ENCODE results near the gene CD163.
"Not testable (repeated sequence)": the region's sequence is repeated elsewhere in the genome, so short reads cannot be mapped to it uniquely, and the experiment has no call there.

CD163 gene

GRCh38 chr12:7509793-7510470, 6.4 kb upstream of the CD163 start:
- H3K79me1 ChIP-seq (ENCODE audit: low read length); H2AK5ac ChIP-seq (ENCODE audit: low read length); H3K4me1 ChIP-seq (ENCODE audit: control insufficient read depth, low read depth, low read length); H4K8ac ChIP-seq (ENCODE audit: low read depth, low read length); H2BK5ac ChIP-seq (ENCODE audit: low read length); H4K5ac ChIP-seq (ENCODE audit: low read length); H3K36me3 ChIP-seq (ENCODE audit: control insufficient read depth, insufficient read depth, low read length); H3K27ac ChIP-seq (ENCODE audit: low read depth, low read length); DNase-seq; H3K79me2 ChIP-seq (ENCODE audit: control insufficient read depth, insufficient read depth, low read length); H2BK15ac ChIP-seq (replicated peaks; ENCODE audit: low read depth); H3K4ac ChIP-seq (ENCODE audit: low read depth, low read length); H3K9ac ChIP-seq (ENCODE audit: low read length); H3K18ac ChIP-seq (ENCODE audit: low read length); H3K4me2 ChIP-seq (ENCODE audit: low read length); H3K23ac ChIP-seq (ENCODE audit: low read length); H2BK120ac ChIP-seq (ENCODE audit: low read depth, low read length); H3K4me3 ChIP-seq (ENCODE audit: low read length); H3K27me3 ChIP-seq (ENCODE audit: insufficient read depth, low read length, poor library complexity); H3K56ac ChIP-seq (ENCODE audit: low read length): not testable (repeated sequence)
- WGBS (ENCODE audit: extremely low coverage, insufficient coverage, low lambda C conversion rate) = no CpG with 5 or more reads among the region's 14 CpGs

GRCh38 chr12:7502612-7503011, 965 bp downstream of the CD163 start:
- no peak overlapping the region for H2AK5ac ChIP-seq (ENCODE audit: low read length)
- DNase-seq = no peak
- H3K36me3 ChIP-seq (ENCODE audit: control insufficient read depth, insufficient read depth, low read length) = no peaks in the 10 kb centered on the region
- no peak overlapping the region for H3K4me2 ChIP-seq (ENCODE audit: low read length)
- H3K4ac ChIP-seq (ENCODE audit: low read depth, low read length) = no peak overlapping the region
- H3K79me1 ChIP-seq (ENCODE audit: low read length) = no peaks in the 10 kb centered on the region
- H3K79me2 ChIP-seq (ENCODE audit: control insufficient read depth, insufficient read depth, low read length) = no peaks in the 10 kb centered on the region
- no CpG with 5 or more reads among the region's 3 CpGs for WGBS (ENCODE audit: extremely low coverage, insufficient coverage, low lambda C conversion rate)
- H3K4me1 ChIP-seq (ENCODE audit: control insufficient read depth, low read depth, low read length) = no peaks in the 10 kb centered on the region
- H3K56ac ChIP-seq (ENCODE audit: low read length) = no peak overlapping the region
- no peak overlapping the region for H3K4me3 ChIP-seq (ENCODE audit: low read length)
- no peak overlapping the region for H2BK120ac ChIP-seq (ENCODE audit: low read depth, low read length)
- H3K23ac ChIP-seq (ENCODE audit: low read length) = no peak overlapping the region
- H3K27me3 ChIP-seq (ENCODE audit: insufficient read depth, low read length, poor library complexity) = no peaks in the 10 kb centered on the region
- H3K27ac ChIP-seq (ENCODE audit: low read depth, low read length) = no peak overlapping the region
- no peak overlapping the region for H3K9ac ChIP-seq (ENCODE audit: low read length)
- H4K5ac ChIP-seq (ENCODE audit: low read length) = no peak overlapping the region
- H3K18ac ChIP-seq (ENCODE audit: low read length) = no peak overlapping the region
- H2BK15ac ChIP-seq (replicated peaks; ENCODE audit: low read depth) = no peak overlapping the region
- no peak overlapping the region for H4K8ac ChIP-seq (ENCODE audit: low read depth, low read length)
- H2BK5ac ChIP-seq (ENCODE audit: low read length) = no peak overlapping the region

- Histone ChIP-seq H3K4me2 (ENCODE audit: low read length) (no peak overlapping the region), H3K79me1 (ENCODE audit: low read length) (no peaks in the 10 kb centered on the region), H4K5ac (ENCODE audit: low read length) (no peak overlapping the region), H3K4me3 (ENCODE audit: low read length) (no peak overlapping the region), H3K27ac (ENCODE audit: low read depth, low read length) (no peak overlapping the region), H3K4ac (ENCODE audit: low read depth, low read length) (no peak overlapping the region), H2BK15ac (replicated peaks; ENCODE audit: low read depth) (no peak overlapping the region), H2BK5ac (ENCODE audit: low read length) (no peak overlapping the region), H3K56ac (ENCODE audit: low read length) (no peak overlapping the region), H3K36me3 (ENCODE audit: control insufficient read depth, insufficient read depth, low read length) (no peaks in the 10 kb centered on the region), H2AK5ac (ENCODE audit: low read length) (no peak overlapping the region), H3K9ac (ENCODE audit: low read length) (no peak overlapping the region), H3K27me3 (ENCODE audit: insufficient read depth, low read length, poor library complexity) (no peaks in the 10 kb centered on the region), H3K79me2 (ENCODE audit: control insufficient read depth, insufficient read depth, low read length) (no peaks in the 10 kb centered on the region), H2BK120ac (ENCODE audit: low read depth, low read length) (no peak overlapping the region), H3K4me1 (ENCODE audit: control insufficient read depth, low read depth, low read length) (no peaks in the 10 kb centered on the region), H3K18ac (ENCODE audit: low read length) (no peak overlapping the region), H3K23ac (ENCODE audit: low read length) (no peak overlapping the region), H4K8ac (ENCODE audit: low read depth, low read length) (no peak overlapping the region)
- no peak for DNase-seq
- no CpG with 5 or more reads among the region's 6 CpGs for WGBS (ENCODE audit: extremely low coverage, insufficient coverage, low lambda C conversion rate)
Observed at GRCh38 chr12:7501031-7501588, 2.5 kb downstream of the CD163 start.

GRCh38 chr12:7499636-7500035, 3.9 kb downstream of the CD163 start:
- Histone ChIP-seq H3K4me2 (ENCODE audit: low read length) (no peak overlapping the region), H3K4me1 (ENCODE audit: control insufficient read depth, low read depth, low read length) (no peaks in the 10 kb centered on the region)

GRCh38 chr12:7498809-7499208, 4.8 kb downstream of the CD163 start:
- H3K27me3 ChIP-seq (ENCODE audit: insufficient read depth, low read length, poor library complexity) = no peaks in the 10 kb centered on the region
- H2BK120ac ChIP-seq (ENCODE audit: low read depth, low read length) = no peak overlapping the region
- H4K8ac ChIP-seq (ENCODE audit: low read depth, low read length) = no peak overlapping the region
- no peak overlapping the region for H2BK15ac ChIP-seq (replicated peaks; ENCODE audit: low read depth)
- H3K27ac ChIP-seq (ENCODE audit: low read depth, low read length) = no peak overlapping the region
- H3K9ac ChIP-seq (ENCODE audit: low read length) = no peak overlapping the region
- H3K23ac ChIP-seq (ENCODE audit: low read length) = no peak overlapping the region
- peak; percentile 35 for DNase-seq
- no peak overlapping the region for H3K4ac ChIP-seq (ENCODE audit: low read depth, low read length)
- no peaks in the 10 kb centered on the region for H3K36me3 ChIP-seq (ENCODE audit: control insufficient read depth, insufficient read depth, low read length)
- no peak overlapping the region for H3K4me3 ChIP-seq (ENCODE audit: low read length)
- no peak overlapping the region for H3K56ac ChIP-seq (ENCODE audit: low read length)
- H2BK5ac ChIP-seq (ENCODE audit: low read length) = no peak overlapping the region
- H3K79me2 ChIP-seq (ENCODE audit: control insufficient read depth, insufficient read depth, low read length) = no peaks in the 10 kb centered on the region
- no peaks in the 10 kb centered on the region for H3K79me1 ChIP-seq (ENCODE audit: low read length)
- H4K5ac ChIP-seq (ENCODE audit: low read length) = no peak overlapping the region
- H3K4me1 ChIP-seq (ENCODE audit: control insufficient read depth, low read depth, low read length) = no peaks in the 10 kb centered on the region
- H3K18ac ChIP-seq (ENCODE audit: low read length) = no peak overlapping the region
- H3K4me2 ChIP-seq (ENCODE audit: low read length) = no peak overlapping the region
- no peak overlapping the region for H2AK5ac ChIP-seq (ENCODE audit: low read length)
- no CpG with 5 or more reads among the region's 4 CpGs for WGBS (ENCODE audit: extremely low coverage, insufficient coverage, low lambda C conversion rate)

More at GRCh38 chr12:7499636-7500035, 3.9 kb downstream of the CD163 start:
- Histone ChIP-seq H3K27ac (ENCODE audit: low read depth, low read length) (no peak overlapping the region), H3K18ac (ENCODE audit: low read length) (no peak overlapping the region), H3K79me1 (ENCODE audit: low read length) (no peaks in the 10 kb centered on the region), H3K4ac (ENCODE audit: low read depth, low read length) (no peak overlapping the region), H3K27me3 (ENCODE audit: insufficient read depth, low read length, poor library complexity) (no peaks in the 10 kb centered on the region), H4K5ac (ENCODE audit: low read length) (no peak overlapping the region), H2BK120ac (ENCODE audit: low read depth, low read length) (no peak overlapping the region), H2BK15ac (replicated peaks; ENCODE audit: low read depth) (no peak overlapping the region), H2BK5ac (ENCODE audit: low read length) (no peak overlapping the region), H3K36me3 (ENCODE audit: control insufficient read depth, insufficient read depth, low read length) (no peaks in the 10 kb centered on the region), H2AK5ac (ENCODE audit: low read length) (no peak overlapping the region), H4K8ac (ENCODE audit: low read depth, low read length) (no peak overlapping the region), H3K23ac (ENCODE audit: low read length) (no peak overlapping the region), H3K79me2 (ENCODE audit: control insufficient read depth, insufficient read depth, low read length) (no peaks in the 10 kb centered on the region), H3K4me3 (ENCODE audit: low read length) (no peak overlapping the region), H3K9ac (ENCODE audit: low read length) (no peak overlapping the region), H3K56ac (ENCODE audit: low read length) (no peak overlapping the region)
- no CpG with 5 or more reads among the region's 1 CpG for WGBS (ENCODE audit: extremely low coverage, insufficient coverage, low lambda C conversion rate)
- DNase-seq = no peak

- H3K79me2 ChIP-seq (ENCODE audit: control insufficient read depth, insufficient read depth, low read length) = no peaks in the 10 kb centered on the region
- no peak overlapping the region for H3K18ac ChIP-seq (ENCODE audit: low read length)
- no peak overlapping the region for H3K27ac ChIP-seq (ENCODE audit: low read depth, low read length)
- DNase-seq = no peak
- H3K56ac ChIP-seq (ENCODE audit: low read length) = no peak overlapping the region
- no peak overlapping the region for H4K5ac ChIP-seq (ENCODE audit: low read length)
- no peak overlapping the region for H3K9ac ChIP-seq (ENCODE audit: low read length)
- H3K4me1 ChIP-seq (ENCODE audit: control insufficient read depth, low read depth, low read length) = no peaks in the 10 kb centered on the region
- no peak overlapping the region for H2AK5ac ChIP-seq (ENCODE audit: low read length)
- H3K4me3 ChIP-seq (ENCODE audit: low read length) = no peak overlapping the region
- H3K79me1 ChIP-seq (ENCODE audit: low read length) = no peaks in the 10 kb centered on the region
- H3K27me3 ChIP-seq (ENCODE audit: insufficient read depth, low read length, poor library complexity) = no peaks in the 10 kb centered on the region
- H3K4me2 ChIP-seq (ENCODE audit: low read length) = no peak overlapping the region
- H2BK15ac ChIP-seq (replicated peaks; ENCODE audit: low read depth) = no peak overlapping the region
- no peak overlapping the region for H3K23ac ChIP-seq (ENCODE audit: low read length)
- H3K36me3 ChIP-seq (ENCODE audit: control insufficient read depth, insufficient read depth, low read length) = no peaks in the 10 kb centered on the region
- no peak overlapping the region for H2BK120ac ChIP-seq (ENCODE audit: low read depth, low read length)
- no peak overlapping the region for H3K4ac ChIP-seq (ENCODE audit: low read depth, low read length)
- no peak overlapping the region for H4K8ac ChIP-seq (ENCODE audit: low read depth, low read length)
- WGBS (ENCODE audit: extremely low coverage, insufficient coverage, low lambda C conversion rate) = no CpG with 5 or more reads among the region's 3 CpGs
- H2BK5ac ChIP-seq (ENCODE audit: low read length) = no peak overlapping the region
Observed at GRCh38 chr12:7497661-7498060, 5.9 kb downstream of the CD163 start.

All from mesendoderm (in vitro differentiated cells).